Gastrocnemius medialis (tissue), 4 donors: ENCODE data around the gene SSH3. TPM values are rescaled to one million over a fixed set of nuclear protein-coding genes. Genes with fewer than 3 reads are reported as not detected.

Experiments
- ATAC-seq, 2 donors: fragments of 150-250 bp; one replicate each; pipeline ENCODE4 v1.9.1; 2016
- DNase-seq, 2 donors: peaks; one replicate each; pipeline ENCODE4 v3.0.0-alpha.2; 2019
- H3K27ac ChIP-seq, 4 donors: fragments of 200-600 bp; sonication (generic); 1 replicate in 1 of 4; 2 replicates in 3 of 4; pipeline ENCODE4 v1.5.1; 2016 to 2018; ENCODE audit warnings: mild to moderate bottlenecking in 2 of 4, moderate library complexity in 1 of 4
- H3K27me3 ChIP-seq, 3 donors: fragments of 200-600 bp; sonication (generic) in 2 of 3; 1 replicate in 1 of 3; 2 replicates in 2 of 3; pipeline versions ENCODE4 v1.5.1 to v1.6.0; 2016 to 2019; ENCODE audit warnings: mild to moderate bottlenecking in 1 of 3, moderate library complexity in 1 of 3
- H3K36me3 ChIP-seq, 2 donors: fragments of 200-600 bp; sonication (generic) in 1 of 2; one replicate each; pipeline ENCODE4 v1.5.1; 2017 to 2018
- H3K4me1 ChIP-seq, 2 donors: fragments of 200-600 bp; sonication (generic) in 1 of 2; one replicate each; pipeline ENCODE4 v1.5.1; 2016 to 2017; ENCODE audit warnings: mild to moderate bottlenecking in 2 of 2
- H3K4me3 ChIP-seq, 4 donors: fragments of 200-600 bp; sonication (generic) in 3 of 4; 1 replicate in 1 of 4; 2 replicates in 3 of 4; pipeline ENCODE4 v1.5.1; 2016 to 2019; ENCODE audit warnings: mild to moderate bottlenecking in 2 of 4
- H3K9me3 ChIP-seq, 3 donors: fragments of 200-600 bp; sonication (generic) in 2 of 3; 1 replicate in 1 of 3; 2 replicates in 2 of 3; pipeline ENCODE4 v1.5.1; 2016 to 2019
- CTCF ChIP-seq, 5 experiments: fragments of 450-650 bp in 3 of 5; fragments of 200-600 bp in 2 of 5; sonication (generic) in 2 of 5; IDR thresholded peaks in 4 of 5; conservative IDR thresholded peaks in 1 of 5; 1 replicate in 4 of 5; 2 replicates in 1 of 5; pipeline ENCODE4 v1.5.1; 2016 to 2019; ENCODE audit warnings: antibody characterized with exemption in 5 of 5, mild to moderate bottlenecking in 3 of 5, moderate library complexity in 3 of 5
- POLR2A ChIP-seq, 2 donors: fragments of 450-650 bp; IDR thresholded peaks; one replicate each; pipeline ENCODE4 v1.6.1; 2017; ENCODE audit warnings: antibody characterized with exemption in 2 of 2, mild to moderate bottlenecking in 2 of 2, moderate library complexity in 2 of 2
- in situ Hi-C, 4 donors: fragments of 200-750 bp; cut with MboI; loops; one replicate each; pipeline versions ENCODE4 v1.15.0 to v1.8.0; 2017; ENCODE audit warnings: low sequenced_read_pairs in 4 of 4
- intact Hi-C: fragments of 100-400 bp; cut with DNase I; formaldehyde crosslinking; loops from one replicate; pipeline ENCODE4 v1.15.1; 2023; ENCODE audit warnings: low total_unique reads
- total RNA-seq, 4 donors: library from RNA; depleted of rRNA; stranded (reverse); fragments of >200 nt; gene quantifications; one replicate each; pipeline versions ENCODE4 v1.1.0 to v1.2.3, GENCODE V29; 2016

Gene SSH3
- total RNA-seq, 4 donors from 2014 or later = 7.9 to 16.3 (median 11.9) TPM

DNA sequence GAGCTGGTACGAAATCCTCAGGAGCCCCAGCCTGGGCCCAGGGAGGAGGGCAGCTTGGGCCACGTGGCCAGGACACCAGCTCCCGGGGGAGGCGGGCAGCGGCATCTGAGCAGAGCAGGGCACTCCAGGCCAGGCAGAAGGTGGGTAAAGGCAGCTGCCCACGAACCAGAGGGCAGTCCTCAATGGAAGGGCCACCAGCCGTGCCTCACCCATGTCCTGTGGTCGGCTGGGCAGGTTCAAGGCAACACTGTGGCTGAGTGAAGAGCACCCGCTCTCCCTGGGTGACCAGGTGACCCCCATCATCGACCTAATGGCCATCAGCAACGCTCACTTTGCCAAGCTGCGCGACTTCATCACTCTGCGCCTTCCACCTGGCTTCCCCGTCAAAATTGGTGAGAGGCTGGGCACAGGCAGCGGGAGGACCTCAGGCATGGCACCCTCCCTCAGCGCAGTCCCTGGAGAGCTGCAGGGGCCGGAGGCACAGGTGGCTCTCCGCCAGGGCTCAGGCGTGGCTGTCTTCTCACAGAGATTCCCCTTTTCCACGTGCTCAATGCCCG is 2.5 kb upstream of the SSH3 start:
- H3K36me3 ChIP-seq = peaks cover 0 to 11% of the 10 kb centered on the region in 2 donors

GRCh38 chr11:67301313-67301921 is 1.9 kb upstream of the SSH3 start:
- no peaks in the 10 kb centered on the region for H3K9me3 ChIP-seq
- peaks cover 0 to 11% of the 10 kb centered on the region in 2 donors for H3K36me3 ChIP-seq
- in situ Hi-C loops (no loop called here), intact Hi-C loops (loop anchor here (5.0 kb wide), 1 partner anchor 34 kb away; the partner anchor contains the start of gene GRK2)
- peaks cover 20 to 25% of the 10 kb centered on the region in 2 donors for H3K4me1 ChIP-seq
- DNase-seq (peak in 1 of 2 donors; percentile 12), ATAC-seq (no peak)
- H3K4me3 ChIP-seq = peak overlapping the region in 2 of 4 donors; percentile 19 to 76
- H3K27me3 ChIP-seq = no peaks in the 10 kb centered on the region
- peak overlapping the region; percentile 83 to 89 (median 86) for H3K27ac ChIP-seq
- TF ChIP-seq CTCF (IDR thresholded peaks at IDR 0.05 in 4 of 5, conservative IDR thresholded peaks at IDR 0.05 in 1 of 5) = no peak
- TF ChIP-seq POLR2A (IDR thresholded peaks at IDR 0.05) = no peak

More for the DNA sequence above, 2.5 kb upstream of the SSH3 start:
- Histone ChIP-seq H3K4me3 (no peak overlapping the region), H3K27me3 (no peaks in the 10 kb centered on the region), H3K4me1 (peaks cover 20 to 25% of the 10 kb centered on the region in 2 donors), H3K9me3 (no peaks in the 10 kb centered on the region), H3K27ac (no peak overlapping the region)
- ATAC-seq = no peak
- intact Hi-C loops = loop anchor here (5.0 kb wide), 1 partner anchor 34 kb away; the partner anchor contains the start of gene GRK2
- in situ Hi-C loops = no loop called here
- DNase-seq = peak in 1 of 2 donors; percentile 10
- no peak for TF ChIP-seq CTCF (IDR thresholded peaks at IDR 0.05 in 4 of 5, conservative IDR thresholded peaks at IDR 0.05 in 1 of 5)
- no peak for TF ChIP-seq POLR2A (IDR thresholded peaks at IDR 0.05)

- intact Hi-C loops = loop anchor here (2.0 to 5.0 kb wide), 2 partner anchors 15 to 35 kb away; partner anchors contain the start of gene GRK2
- Histone ChIP-seq H3K27me3 (no peaks in the 10 kb centered on the region), H3K27ac (peak overlapping the region; percentile 83 to 89 (median 86)), H3K36me3 (peaks cover 0 to 11% of the 10 kb centered on the region in 2 donors), H3K4me3 (peak overlapping the region; percentile 76 to 94 (median 90)), H3K9me3 (no peaks in the 10 kb centered on the region), H3K4me1 (peaks cover 20 to 25% of the 10 kb centered on the region in 2 donors)
- no peak for TF ChIP-seq CTCF (IDR thresholded peaks at IDR 0.05 in 4 of 5, conservative IDR thresholded peaks at IDR 0.05 in 1 of 5)
- peak; percentile 60 to 66 for TF ChIP-seq POLR2A (IDR thresholded peaks at IDR 0.05)
- in situ Hi-C loops = no loop called here
- peak; percentile 64 to 85 for DNase-seq
- ATAC-seq = peak; percentile 70 to 77
Observed at GRCh38 chr11:67301951-67302516, 1.3 kb upstream of the SSH3 start.

GRCh38 chr11:67302571-67303131 is 679 bp upstream of the SSH3 start:
- Histone ChIP-seq H3K27ac (peak overlapping the region; percentile 83 to 89 (median 86)), H3K4me1 (peaks cover 20 to 25% of the 10 kb centered on the region in 2 donors), H3K36me3 (peaks cover 0 to 11% of the 10 kb centered on the region in 2 donors), H3K9me3 (no peaks in the 10 kb centered on the region), H3K27me3 (no peaks in the 10 kb centered on the region), H3K4me3 (peak overlapping the region; percentile 76 to 94 (median 90))
- TF ChIP-seq POLR2A (IDR thresholded peaks at IDR 0.05) (no peak), CTCF (IDR thresholded peaks at IDR 0.05 in 4 of 5, conservative IDR thresholded peaks at IDR 0.05 in 1 of 5) (no peak)
- ATAC-seq (peak; percentile 40 to 52), DNase-seq (peak in 1 of 2 donors; percentile 47)
- in situ Hi-C loops (no loop called here), intact Hi-C loops (loop anchor here (2.0 to 5.0 kb wide), 2 partner anchors 14 to 35 kb away; partner anchors contain the start of gene GRK2)
